HG03060 (cell line): Measurements from ENCODE around the gene PICALM.
"Not testable (repeated sequence)": the region's sequence is repeated elsewhere in the genome, so short reads cannot be mapped to it uniquely, and the experiment has no call there.

Experiments used
- ATAC-seq: cut with Tn5 transposase; IDR thresholded peaks from one replicate; pipeline ENCODE4 v1.9.1; 2021; ENCODE audit warnings: low read depth, moderate number of reproducible peaks; ENCODE audit not compliant: unreplicated experiment

The PICALM gene

DNA sequence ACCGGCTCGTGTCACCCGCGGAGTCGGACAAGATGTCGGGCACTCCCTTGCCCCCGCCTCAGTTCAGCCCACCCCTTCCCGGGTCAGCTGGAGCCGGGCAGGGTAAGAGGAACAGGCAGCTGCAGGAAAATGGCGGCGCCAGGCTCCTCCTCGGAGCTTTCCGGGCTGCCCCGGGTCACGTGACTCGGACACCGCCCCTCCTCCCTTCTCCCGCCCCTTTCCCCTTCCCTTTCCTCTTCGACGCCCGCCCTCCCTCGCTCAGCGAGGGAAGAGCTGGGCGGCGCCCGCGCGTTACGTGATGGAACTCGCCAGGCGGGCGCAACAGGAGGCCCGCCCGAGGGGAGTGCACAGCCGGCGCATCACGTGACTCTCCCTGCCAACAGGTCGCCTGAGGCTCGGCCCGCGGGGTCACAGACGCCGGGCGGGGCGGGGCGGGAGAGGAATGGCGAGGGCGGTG is at the start of gene PICALM:
Gene PICALM (minus strand): TSS at position 134 of the 457 bp plus-strand sequence. CDS start 304 bp downstream, outside the sequence.
- ATAC-seq: peak; percentile 60

DNA sequence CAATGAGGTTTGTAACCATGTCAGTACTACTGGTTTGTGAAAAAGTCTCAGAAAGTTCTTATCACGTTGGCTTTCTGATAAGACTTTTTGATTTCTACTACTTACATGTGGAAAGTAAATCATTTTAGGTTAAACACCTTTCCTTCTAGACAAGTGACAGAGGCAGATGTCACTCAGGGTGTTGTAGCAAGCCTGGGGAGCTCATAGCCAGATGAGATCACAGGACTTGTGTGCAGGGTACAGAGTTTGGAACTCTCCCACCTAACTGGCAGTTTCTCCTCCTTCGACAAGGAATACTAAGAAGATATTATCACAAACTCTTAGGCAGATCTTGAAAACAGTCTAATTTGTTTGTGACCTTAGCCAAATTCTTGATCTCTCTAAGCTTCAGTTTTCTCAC is 49.4 kb upstream of the PICALM start:
- no peak for ATAC-seq

DNA sequence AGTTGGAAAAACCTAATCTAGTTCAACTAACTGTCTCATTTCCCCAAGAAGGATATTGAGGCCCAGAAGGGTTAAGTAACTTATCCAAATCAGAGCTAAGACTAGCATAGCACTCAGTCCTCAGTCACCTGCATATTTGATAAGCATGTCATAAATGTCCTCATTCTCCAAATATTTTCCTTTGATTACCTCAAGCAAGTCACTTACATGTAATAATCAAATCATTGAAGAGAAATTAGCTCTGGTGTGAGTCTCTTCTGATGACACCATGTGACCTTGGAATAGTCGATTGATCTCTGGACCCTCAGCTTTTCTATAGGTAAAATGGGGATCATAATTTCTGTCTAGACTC is 48.8 kb upstream of the PICALM start:
- ATAC-seq: no peak

DNA sequence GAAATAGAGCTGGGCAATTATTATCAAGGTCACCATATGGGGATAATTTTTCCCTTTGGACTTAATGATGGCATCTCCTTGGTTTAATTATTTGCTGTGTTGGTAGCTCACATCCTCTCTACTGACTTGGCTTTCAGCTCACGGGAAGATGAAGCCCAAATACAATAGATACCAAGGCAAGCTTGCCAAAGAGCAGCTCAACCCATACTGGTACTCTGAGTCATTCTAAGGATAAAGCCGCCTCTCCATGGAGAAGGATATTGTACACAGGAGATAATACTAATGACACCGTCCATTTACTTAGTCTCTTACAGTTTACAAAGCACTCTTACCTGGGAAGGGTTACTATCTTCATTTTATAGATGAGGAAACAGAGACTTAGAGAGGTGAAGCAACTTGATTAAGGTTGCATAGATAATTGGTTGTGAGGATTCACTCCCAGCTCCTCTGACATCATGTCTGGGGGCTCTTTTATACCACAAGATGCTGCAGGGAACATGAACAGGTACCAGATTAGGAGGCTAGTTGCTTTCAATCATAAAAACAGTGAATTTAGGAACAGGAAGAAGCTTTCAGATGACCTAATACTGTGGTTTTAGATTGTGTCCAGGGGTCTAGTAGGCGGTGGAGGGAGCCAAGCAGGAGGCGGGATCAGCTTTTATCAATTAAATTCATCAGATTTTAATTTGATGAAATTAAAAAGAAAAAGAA is 48.3 kb upstream of the PICALM start:
- no peak for ATAC-seq

- ATAC-seq: peak; percentile 80
Observed at GRCh38 chr11:86116386-86116726, 47.5 kb upstream of the PICALM start.

- ATAC-seq: peak; percentile 22
Observed at GRCh38 chr11:86115542-86116385, 46.9 kb upstream of the PICALM start.

- ATAC-seq: no peak
Observed at GRCh38 chr11:86108890-86109638, 40.2 kb upstream of the PICALM start.

GRCh38 chr11:86108191-86108590 is 39.3 kb upstream of the PICALM start:
- ATAC-seq: no peak

DNA sequence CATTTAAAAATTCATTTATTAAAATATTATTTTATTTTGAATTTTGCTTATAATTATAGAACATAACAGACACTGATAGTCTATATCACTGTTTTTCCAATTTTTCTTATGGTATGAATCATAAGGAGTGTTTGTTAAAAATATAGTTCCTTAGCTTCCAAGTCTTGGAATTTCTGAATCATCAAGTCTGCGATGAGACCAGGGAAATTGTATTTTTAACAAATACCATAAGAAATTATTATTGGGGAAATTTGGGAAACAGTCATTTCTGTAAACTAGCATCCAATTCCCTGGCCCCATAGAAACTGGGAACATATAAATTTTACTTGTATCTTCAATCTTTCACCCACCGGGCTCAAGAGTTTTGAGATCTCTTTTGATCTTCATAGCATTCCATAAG is 38.0 kb upstream of the PICALM start:
- no peak for ATAC-seq

DNA sequence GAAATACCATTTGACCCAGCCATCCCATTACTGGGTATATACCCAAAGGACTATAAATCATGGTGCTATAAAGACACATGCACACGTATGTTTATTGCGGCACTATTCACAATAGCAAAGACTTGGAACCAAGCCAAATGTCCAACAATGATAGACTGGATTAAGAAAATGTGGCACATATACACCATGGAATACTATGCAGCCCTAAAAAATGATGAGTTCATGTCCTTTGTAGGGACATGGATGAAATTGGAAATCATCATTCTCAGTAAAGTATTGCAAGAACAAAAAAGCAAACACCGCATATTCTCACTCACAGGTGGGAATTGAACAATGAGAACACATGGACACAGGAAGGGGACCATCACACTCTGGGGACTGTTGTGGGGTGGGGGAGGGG is 37.1 kb upstream of the PICALM start:
- ATAC-seq: not testable (repeated sequence)

DNA sequence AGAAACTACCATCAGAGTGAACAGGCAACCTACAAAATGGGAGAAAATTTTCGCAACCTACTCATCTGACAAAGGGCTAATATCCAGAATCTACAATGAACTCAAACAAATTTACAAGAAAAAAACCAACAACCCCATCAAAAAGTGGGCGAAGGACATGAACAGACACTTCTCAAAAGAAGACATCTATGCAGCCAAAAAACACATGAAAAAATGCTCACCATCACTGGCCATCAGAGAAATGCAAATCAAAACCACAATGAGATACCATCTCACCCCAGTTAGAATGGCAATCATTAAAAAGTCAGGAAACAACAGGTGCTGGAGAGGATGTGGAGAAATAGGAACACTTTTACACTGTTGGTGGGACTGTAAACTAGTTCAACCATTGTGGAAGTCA is 36.7 kb upstream of the PICALM start:
- ATAC-seq: not testable (repeated sequence)

GRCh38 chr11:86103808-86104207 is 34.9 kb upstream of the PICALM start:
- ATAC-seq: no peak

DNA sequence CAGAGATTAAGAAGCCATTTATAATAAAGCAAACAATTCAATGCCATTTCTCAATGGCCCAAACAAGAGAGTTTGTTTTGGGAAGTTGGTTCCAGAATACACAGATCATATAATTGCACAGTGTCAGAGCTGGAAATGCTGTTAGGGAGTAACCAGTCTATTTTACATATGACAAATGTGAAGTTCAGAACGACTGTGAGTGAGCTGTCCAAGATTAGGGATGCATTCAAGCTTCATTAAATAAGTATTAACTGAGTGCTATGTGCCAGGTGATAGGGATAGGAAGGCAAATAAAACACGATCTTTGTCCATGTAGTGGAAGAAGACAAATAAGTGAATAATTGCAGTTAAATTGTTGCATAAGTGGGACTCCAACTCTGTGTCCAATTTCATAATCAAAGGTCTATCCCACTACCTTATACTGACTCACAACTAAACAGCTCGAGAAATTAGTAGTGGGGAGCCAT is 33.1 kb upstream of the PICALM start:
- no peak for ATAC-seq

- ATAC-seq: no peak
Observed at GRCh38 chr11:86101493-86101892, 32.6 kb upstream of the PICALM start.

DNA sequence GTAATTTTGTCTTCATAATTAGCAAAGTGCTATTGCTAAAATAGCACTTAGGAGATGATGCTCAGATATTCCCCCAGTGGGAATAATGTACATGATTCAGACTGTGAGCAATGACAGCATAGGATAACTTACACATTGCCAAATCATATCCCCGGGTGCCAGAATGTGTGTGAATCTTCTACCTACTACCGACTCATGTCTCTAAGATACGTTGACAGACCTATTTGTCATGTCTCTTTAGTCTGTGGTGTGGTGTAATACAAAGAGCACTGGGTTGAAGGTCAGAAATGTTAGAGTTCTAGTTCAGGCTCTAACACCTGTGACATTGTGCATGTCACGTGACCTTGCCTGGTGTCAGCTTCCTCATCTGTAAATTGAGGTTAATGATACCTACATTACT is 31.0 kb upstream of the PICALM start:
- ATAC-seq: no peak

DNA sequence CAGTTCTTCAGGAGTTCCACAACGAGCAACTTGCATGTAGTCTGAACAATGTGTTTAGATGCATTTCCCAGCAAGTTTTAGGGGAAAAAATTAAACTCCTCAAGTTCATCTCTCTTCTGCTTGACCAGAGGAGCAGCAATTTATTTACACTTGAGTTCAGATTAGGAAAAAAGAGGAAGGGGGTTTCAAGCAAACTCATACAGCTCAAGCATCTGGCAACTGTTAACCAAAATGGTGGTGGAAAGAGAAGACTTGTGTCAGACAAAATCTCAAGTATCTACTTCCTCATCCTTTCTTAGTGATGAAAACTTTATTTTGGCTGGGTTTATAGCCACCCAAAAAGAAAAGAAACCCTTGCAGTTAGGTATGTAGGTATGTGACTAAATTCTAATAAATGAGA is 29.1 kb upstream of the PICALM start:
- no peak for ATAC-seq

DNA sequence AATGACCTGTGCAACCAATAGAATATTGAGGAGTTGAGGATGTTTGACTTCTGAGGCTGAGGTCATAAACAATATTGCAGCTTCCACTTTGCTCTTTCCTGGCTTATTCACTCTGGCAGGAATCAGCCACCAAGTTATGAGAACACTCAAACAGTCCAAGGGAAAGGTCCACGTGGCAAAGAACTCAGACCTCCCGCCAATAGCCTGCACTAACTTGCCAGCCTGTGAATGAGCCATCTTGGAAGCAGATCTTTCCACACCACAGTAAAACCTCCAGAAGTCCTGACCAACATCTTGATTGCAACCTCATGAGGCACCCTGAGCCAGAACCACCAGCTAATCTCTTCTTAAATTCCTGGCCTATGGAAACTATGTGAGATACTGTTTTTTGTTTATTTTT is 22.7 kb upstream of the PICALM start:
- no peak for ATAC-seq

DNA sequence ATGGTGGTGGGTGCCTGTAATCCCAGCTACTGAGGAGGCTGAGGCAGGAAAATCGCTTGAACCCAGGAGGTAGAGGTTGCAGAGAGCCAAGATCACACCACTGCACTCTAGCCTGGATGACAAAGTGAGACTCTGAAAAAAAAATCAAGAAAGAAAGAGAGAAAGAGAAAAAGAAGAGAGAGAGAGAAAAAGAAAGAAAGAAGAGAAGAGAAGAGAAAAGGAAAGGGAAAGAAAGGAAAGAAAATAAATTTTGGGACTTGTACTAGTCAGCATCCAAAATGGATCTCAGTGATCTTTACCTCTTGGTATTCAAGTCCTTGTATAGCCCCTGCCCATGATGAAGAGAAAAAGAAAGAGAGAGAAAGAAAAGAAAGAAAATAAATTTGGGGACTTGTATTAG is 22.2 kb upstream of the PICALM start:
- no peak for ATAC-seq

GRCh38 chr11:86089659-86090058 is 20.8 kb upstream of the PICALM start:
- ATAC-seq: no peak

DNA sequence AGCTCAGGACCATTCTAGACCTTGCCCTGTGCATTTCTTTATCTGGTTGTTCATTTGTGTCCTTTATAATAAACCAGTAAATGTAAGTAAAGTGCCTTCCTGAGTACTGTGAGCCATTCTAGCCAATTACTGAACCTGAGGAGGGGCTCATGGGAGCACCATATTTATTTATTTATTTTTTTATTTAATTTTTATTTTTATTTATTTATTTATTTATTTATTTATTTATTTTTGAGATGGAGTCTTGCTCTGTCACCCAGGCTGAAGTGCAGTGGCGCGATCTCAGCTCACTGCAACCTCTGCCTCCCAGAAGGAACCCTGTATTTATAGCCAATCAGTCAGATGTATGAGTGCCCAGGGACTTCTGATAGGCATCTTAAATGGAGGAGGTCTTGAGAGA is 18.8 kb upstream of the PICALM start:
- not testable (repeated sequence) for ATAC-seq

DNA sequence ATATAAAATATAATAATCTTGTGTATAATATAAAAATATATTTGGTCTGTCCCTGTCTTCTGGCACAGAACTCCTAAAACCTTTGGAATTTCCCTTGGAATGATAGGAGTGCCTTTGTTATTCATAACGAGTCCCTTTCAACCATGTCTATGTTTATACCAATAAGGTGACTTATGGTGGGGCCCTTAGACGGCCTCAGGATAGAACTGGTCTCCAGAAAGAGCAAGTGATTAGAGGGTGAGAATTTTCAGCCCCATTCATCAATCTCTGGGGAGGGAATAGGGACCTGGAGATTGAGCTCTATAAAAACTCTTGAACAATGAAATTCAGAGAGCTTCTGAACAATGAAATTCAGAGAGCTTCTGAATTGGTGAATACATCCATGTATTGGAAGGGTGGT is 18.4 kb upstream of the PICALM start:
- ATAC-seq: no peak
